DOHH2 (cell line): ENCODE results near the gene CEP68.

Source experiments
- H3F3A ChIP-seq: fragments of 200-600 bp; sonication (generic), shearing (Covaris generic); 2 replicates; pipeline ENCODE4 v1.6.0; 2016; ENCODE audit warnings: antibody characterized with exemption, mild to moderate bottlenecking; ENCODE audit not compliant: control insufficient read depth, insufficient read depth
- H3K27ac ChIP-seq: fragments of 200-600 bp; sonication (generic); 2 replicates; pipeline ENCODE4 v1.5.1; 2014; ENCODE audit warnings: low read depth, mild to moderate bottlenecking, low read length, moderate library complexity
- H3K27me3 ChIP-seq: fragments of 200-600 bp; sonication (generic); 2 replicates; pipeline ENCODE4 v1.6.1; 2014; ENCODE audit warnings: mild to moderate bottlenecking, low read length, mixed read lengths; ENCODE audit not compliant: control insufficient read depth
- H3K36me3 ChIP-seq: fragments of 200-600 bp; sonication (generic); 2 replicates; pipeline ENCODE4 v1.6.1; 2014; ENCODE audit warnings: mild to moderate bottlenecking, low read length, moderate library complexity, mixed read lengths; ENCODE audit not compliant: control insufficient read depth
- H3K4me1 ChIP-seq: fragments of 200-600 bp; sonication (generic); 2 replicates; pipeline ENCODE4 v1.6.1; 2014; ENCODE audit warnings: mild to moderate bottlenecking, low read length, mixed read lengths; ENCODE audit not compliant: control insufficient read depth
- H3K4me2 ChIP-seq: fragments of 200-600 bp; sonication (generic); 2 replicates; pipeline ENCODE4 v1.6.0; 2014; ENCODE audit warnings: mild to moderate bottlenecking, low read length, moderate library complexity
- H3K4me3 ChIP-seq: fragments of 200-600 bp; sonication (generic); 2 replicates; pipeline ENCODE4 v1.5.1; 2014; ENCODE audit warnings: mild to moderate bottlenecking, low read length, mixed read lengths
- H3K79me2 ChIP-seq: fragments of 200-600 bp; sonication (generic); 2 replicates; pipeline ENCODE4 v1.6.1; 2014; ENCODE audit warnings: mild to moderate bottlenecking, low read length, mixed read lengths; ENCODE audit not compliant: control insufficient read depth
- H3K9me2 ChIP-seq: fragments of 200-600 bp; sonication (generic); replicated peaks from 2 replicates; pipeline ENCODE4 v1.6.1; 2014; ENCODE audit warnings: mild to moderate bottlenecking, low read length, mixed read lengths; ENCODE audit not compliant: control insufficient read depth
- H3K9me3 ChIP-seq: fragments of 200-600 bp; sonication (generic); 2 replicates; pipeline ENCODE4 v1.6.1; 2014; ENCODE audit warnings: antibody characterized with exemption, low read length, mixed read lengths; ENCODE audit not compliant: control insufficient read depth, insufficient read depth
- H4K20me1 ChIP-seq: fragments of 200-600 bp; sonication (generic); 2 replicates; pipeline ENCODE4 v1.6.0; 2014; ENCODE audit warnings: low read depth, mild to moderate bottlenecking, antibody characterized with exemption, low read length, moderate library complexity; ENCODE audit not compliant: control insufficient read depth, insufficient read depth
- EZH2phosphoT487 ChIP-seq: fragments of 200-600 bp; sonication (generic); IDR thresholded peaks from 2 replicates; pipeline ENCODE4 v1.6.1; 2017; ENCODE audit warnings: borderline replicate concordance, mild to moderate bottlenecking, antibody characterized with exemption, low read length, moderate library complexity, mixed read lengths
- TF ChIP-seq, protein P1 (sequence below): fragments of 200-600 bp; sonication (generic); IDR thresholded peaks from one replicate; pipeline ENCODE4 v1.5.1; 2014; ENCODE audit warnings: antibody characterized with exemption, mild to moderate bottlenecking, low read depth, low read length; ENCODE audit not compliant: poor library complexity, severe bottlenecking

Gene CEP68

DNA sequence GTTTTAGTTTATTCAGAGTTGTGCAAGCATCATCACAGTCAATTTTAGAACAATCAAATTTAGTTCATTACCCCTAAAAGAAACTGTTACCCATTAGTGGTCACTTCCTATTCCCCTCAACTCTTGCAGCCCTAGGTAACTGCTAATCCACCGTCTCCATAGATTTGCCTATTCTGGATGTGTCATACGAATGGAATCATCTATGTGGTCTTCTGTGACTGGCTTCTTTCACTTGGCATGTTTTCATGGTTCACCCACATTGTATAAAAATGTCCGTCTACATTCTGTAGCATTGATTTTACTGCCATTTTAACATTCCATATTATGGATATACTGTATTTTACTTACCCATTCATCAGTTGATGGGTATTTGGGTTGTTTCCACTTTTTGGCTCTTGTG is 5.3 kb upstream of the CEP68 start:
- Histone ChIP-seq H3K36me3 (peaks cover 3% of the 10 kb centered on the region), H3K9me2 (no peaks in the 10 kb centered on the region), H3K9me3 (0 out of 2 replicates have a peak, but pooled peaks cover 4% of the 10 kb centered on the region), H3K27me3 (no peaks in the 10 kb centered on the region), H3F3A (no peaks in the 10 kb centered on the region), H4K20me1 (no peaks in the 10 kb centered on the region), H3K4me1 (peaks cover 39% of the 10 kb centered on the region), H3K79me2 (0 out of 2 replicates have a peak, but pooled peaks cover 3% of the 10 kb centered on the region), H3K4me2 (no peak overlapping the region), H3K4me3 (no peak overlapping the region), H3K27ac (no peak overlapping the region)
- no peak for TF ChIP-seq EZH2phosphoT487
- TF ChIP-seq, protein P1, sequence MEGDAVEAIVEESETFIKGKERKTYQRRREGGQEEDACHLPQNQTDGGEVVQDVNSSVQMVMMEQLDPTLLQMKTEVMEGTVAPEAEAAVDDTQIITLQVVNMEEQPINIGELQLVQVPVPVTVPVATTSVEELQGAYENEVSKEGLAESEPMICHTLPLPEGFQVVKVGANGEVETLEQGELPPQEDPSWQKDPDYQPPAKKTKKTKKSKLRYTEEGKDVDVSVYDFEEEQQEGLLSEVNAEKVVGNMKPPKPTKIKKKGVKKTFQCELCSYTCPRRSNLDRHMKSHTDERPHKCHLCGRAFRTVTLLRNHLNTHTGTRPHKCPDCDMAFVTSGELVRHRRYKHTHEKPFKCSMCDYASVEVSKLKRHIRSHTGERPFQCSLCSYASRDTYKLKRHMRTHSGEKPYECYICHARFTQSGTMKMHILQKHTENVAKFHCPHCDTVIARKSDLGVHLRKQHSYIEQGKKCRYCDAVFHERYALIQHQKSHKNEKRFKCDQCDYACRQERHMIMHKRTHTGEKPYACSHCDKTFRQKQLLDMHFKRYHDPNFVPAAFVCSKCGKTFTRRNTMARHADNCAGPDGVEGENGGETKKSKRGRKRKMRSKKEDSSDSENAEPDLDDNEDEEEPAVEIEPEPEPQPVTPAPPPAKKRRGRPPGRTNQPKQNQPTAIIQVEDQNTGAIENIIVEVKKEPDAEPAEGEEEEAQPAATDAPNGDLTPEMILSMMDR = no peak

DNA sequence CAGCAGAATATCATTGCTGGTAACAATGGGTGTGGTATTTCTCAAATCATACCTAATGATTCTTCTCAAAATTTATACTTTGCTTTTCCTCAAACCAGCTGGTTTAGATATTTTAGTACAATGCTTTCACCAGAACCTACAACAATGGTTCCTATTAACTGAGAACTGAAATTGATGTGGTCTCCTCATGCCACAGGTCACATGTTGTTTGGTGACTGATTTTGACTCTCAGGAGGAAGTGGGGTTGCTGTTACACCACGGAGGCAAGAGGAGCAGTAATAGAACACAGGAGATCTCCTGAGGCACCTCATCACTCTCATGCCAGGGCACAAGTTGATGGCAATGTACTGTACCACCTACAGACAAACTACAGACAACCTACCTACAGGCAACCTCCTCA is 3.0 kb upstream of the CEP68 start:
- Histone ChIP-seq H3K27me3 (no peaks in the 10 kb centered on the region), H4K20me1 (no peaks in the 10 kb centered on the region), H3K27ac (no peak overlapping the region), H3K4me1 (peaks cover 50% of the 10 kb centered on the region), H3K36me3 (peaks cover 3% of the 10 kb centered on the region), H3K4me2 (peak overlapping the region; percentile 17; the same call in 1 of the 2 replicates), H3K9me2 (no peaks in the 10 kb centered on the region), H3F3A (no peaks in the 10 kb centered on the region), H3K79me2 (peaks cover 17% of the 10 kb centered on the region), H3K9me3 (0 out of 2 replicates have a peak, but pooled peaks cover 4% of the 10 kb centered on the region), H3K4me3 (no peak overlapping the region)
- TF ChIP-seq, protein P1 = no peak
- no peak for TF ChIP-seq EZH2phosphoT487

DNA sequence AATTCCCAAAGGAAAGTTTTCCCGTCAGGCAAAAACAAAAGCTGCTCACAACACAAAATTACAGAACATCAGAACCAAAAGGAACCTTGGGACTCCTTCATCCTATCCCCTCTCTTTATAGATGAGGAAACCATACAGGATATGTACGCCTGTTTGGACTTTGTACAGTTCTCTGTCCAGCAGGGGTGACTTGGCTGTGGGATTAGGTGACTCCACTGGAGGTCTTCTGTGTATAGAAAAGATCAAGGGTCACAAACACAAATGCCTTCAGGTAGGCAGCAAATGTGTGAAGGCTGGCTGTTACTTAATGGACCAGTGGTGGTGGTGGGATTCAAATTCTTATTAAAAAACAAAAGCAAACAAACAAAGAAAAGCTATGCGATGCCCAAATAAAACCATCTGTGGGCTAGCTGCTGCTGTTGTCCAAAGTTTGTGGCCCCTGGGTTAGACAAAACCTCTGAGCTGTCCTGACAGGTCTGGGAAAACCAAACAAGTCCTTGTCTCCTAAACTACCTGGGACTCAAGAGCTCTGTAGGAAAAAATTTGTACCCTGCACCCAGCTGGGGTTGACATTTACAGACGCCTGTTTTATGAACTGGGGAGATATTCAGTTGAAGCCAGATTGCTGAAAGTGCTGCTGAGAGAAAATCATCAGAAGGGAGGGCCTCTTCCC is 1.3 kb upstream of the CEP68 start:
- H3K4me3 ChIP-seq = peak overlapping the region; percentile 91
- TF ChIP-seq EZH2phosphoT487 = no peak
- TF ChIP-seq, protein P1 = no peak
- H3K36me3 ChIP-seq = peaks cover 3% of the 10 kb centered on the region
- peaks cover 53% of the 10 kb centered on the region for H3K4me1 ChIP-seq
- H3K27me3 ChIP-seq = no peaks in the 10 kb centered on the region
- peaks cover 26% of the 10 kb centered on the region for H3K79me2 ChIP-seq
- H3F3A ChIP-seq = no peaks in the 10 kb centered on the region
- 0 out of 2 replicates have a peak, but pooled peaks cover 4% of the 10 kb centered on the region for H3K9me3 ChIP-seq
- peak overlapping the region; percentile 75 for H3K4me2 ChIP-seq
- no peak overlapping the region for H3K27ac ChIP-seq
- no peaks in the 10 kb centered on the region for H3K9me2 ChIP-seq
- no peaks in the 10 kb centered on the region for H4K20me1 ChIP-seq
